HEK293 (cell line): Measurements from ENCODE around the gene KANSL1L.
A peak's percentile ranks its signal among the peaks of the same experiment; 100 is the strongest.

Experiments used
- CTCF ChIA-PET: fragments of 350-600 bp; formaldehyde crosslinking; extraction: SDS; loops from one replicate; lab custom pipeline; 2021; ENCODE audit warnings: antibody characterized with exemption; lab: Yijun Ruan, JAX
- POLR2A ChIA-PET: fragments of 300-600 bp; formaldehyde crosslinking; extraction: SDS; loops from one replicate; lab custom pipeline; 2020; ENCODE audit warnings: antibody characterized with exemption, inconsistent platforms; lab: Yijun Ruan, JAX
- H3K27ac ChIP-seq: fragments of 200-500 bp; sonication (Bioruptor generic); 2 replicates; pipeline ENCODE4 v1.5.1; 2014; ENCODE audit warnings: low read depth, low read length, control low read depth, inconsistent platforms; ENCODE audit errors: extremely low read depth
- H3K36me3 ChIP-seq, 2 experiments: fragments of 200-500 bp in 1 of 2; sonication (Bioruptor generic) in 1 of 2; 1 replicate in 1 of 2; 2 replicates in 1 of 2; pipeline ENCODE4 v1.5.1; 2014 to 2017; ENCODE audit warnings: inconsistent platforms in 2 of 2, low read length in 2 of 2; ENCODE audit not compliant: control insufficient read depth in 2 of 2, insufficient read depth in 1 of 2
- H3K4me1 ChIP-seq: fragments of 200-500 bp; sonication (Bioruptor generic); 2 replicates; pipeline ENCODE4 v1.5.1; 2014; ENCODE audit warnings: mild to moderate bottlenecking, low read length, inconsistent platforms; ENCODE audit not compliant: control insufficient read depth, insufficient read depth
- H3K4me3 ChIP-seq: 2 replicates; pipeline ENCODE4 v1.5.1; 2011; ENCODE audit warnings: low read depth, mild to moderate bottlenecking, control low read depth, low read length, moderate library complexity
- H3K9me3 ChIP-seq: fragments of 200-500 bp; sonication (Bioruptor generic); 2 replicates; pipeline ENCODE4 v1.5.1; 2014; ENCODE audit warnings: low read depth, low read length, inconsistent platforms; ENCODE audit not compliant: control insufficient read depth, insufficient read depth
- CTCF ChIP-seq: fragments of 450-650 bp; formaldehyde crosslinking; IDR thresholded peaks from 2 replicates; pipeline ENCODE4 v1.5.1; 2016; ENCODE audit warnings: missing biosample characterization, missing genetic modification characterization
- EGR2 ChIP-seq: fragments of 450-650 bp; formaldehyde crosslinking; IDR thresholded peaks from 2 replicates; pipeline ENCODE4 v1.5.1; 2016; ENCODE audit warnings: low read depth, missing biosample characterization, missing genetic modification characterization
- KLF9 ChIP-seq: fragments of 450-650 bp; formaldehyde crosslinking; IDR thresholded peaks from 2 replicates; pipeline ENCODE4 v1.5.1; 2016; ENCODE audit warnings: missing biosample characterization, missing genetic modification characterization, low read depth
- TCF7L2 ChIP-seq: IDR thresholded peaks from 2 replicates; pipeline ENCODE4 v1.6.1; 2011; ENCODE audit warnings: low read depth, mild to moderate bottlenecking, inconsistent platforms, low read length, moderate library complexity, borderline replicate concordance
- ZBTB48 ChIP-seq: fragments of 450-650 bp; formaldehyde crosslinking; IDR thresholded peaks from 2 replicates; pipeline ENCODE4 v1.5.1; 2016; ENCODE audit warnings: missing biosample characterization, missing genetic modification characterization
- ZFP41 ChIP-seq: fragments of 450-650 bp; formaldehyde crosslinking; IDR thresholded peaks from 2 replicates; pipeline ENCODE4 v1.5.1; 2016; ENCODE audit warnings: missing biosample characterization, missing genetic modification characterization, borderline replicate concordance
- ZNF132 ChIP-seq: fragments of 450-650 bp; formaldehyde crosslinking; IDR thresholded peaks from 2 replicates; pipeline ENCODE4 v1.5.1; 2017; ENCODE audit warnings: missing biosample characterization, missing genetic modification characterization, borderline replicate concordance
- ZNF302 ChIP-seq: fragments of 450-650 bp; formaldehyde crosslinking; IDR thresholded peaks from 2 replicates; pipeline ENCODE4 v1.5.1; 2016; ENCODE audit warnings: missing biosample characterization, missing genetic modification characterization, low read depth
- ZNF341 ChIP-seq: fragments of 450-650 bp; formaldehyde crosslinking; IDR thresholded peaks from 2 replicates; pipeline ENCODE4; 2016; ENCODE audit warnings: low read depth, missing biosample characterization, missing genetic modification characterization
- ZNF629 ChIP-seq: fragments of 450-650 bp; formaldehyde crosslinking; IDR thresholded peaks from 2 replicates; pipeline ENCODE4 v1.5.1; 2017; ENCODE audit warnings: missing biosample characterization, missing genetic modification characterization
- ZNF654 ChIP-seq: fragments of 450-650 bp; formaldehyde crosslinking; IDR thresholded peaks from 2 replicates; pipeline ENCODE4 v1.5.1; 2016; ENCODE audit warnings: low read depth, missing biosample characterization, missing genetic modification characterization
- ZNF701 ChIP-seq: fragments of 450-650 bp; formaldehyde crosslinking; IDR thresholded peaks from 2 replicates; pipeline ENCODE4 v1.5.1; 2016; ENCODE audit warnings: missing biosample characterization, missing genetic modification characterization
- ZNF704 ChIP-seq: fragments of 450-650 bp; formaldehyde crosslinking; IDR thresholded peaks from 2 replicates; pipeline ENCODE4 v1.5.1; 2016; ENCODE audit warnings: missing biosample characterization, missing genetic modification characterization
- TF ChIP-seq, protein P1 (sequence below): fragments of 450-650 bp; formaldehyde crosslinking; IDR thresholded peaks from 2 replicates; pipeline ENCODE4 v1.5.1; 2016; ENCODE audit warnings: missing biosample characterization, missing genetic modification characterization, borderline replicate concordance
- TF ChIP-seq, protein P2 (sequence below): fragments of 450-650 bp; formaldehyde crosslinking; IDR thresholded peaks from 2 replicates; pipeline ENCODE4 v1.5.1; 2017; ENCODE audit warnings: missing biosample characterization, missing genetic modification characterization

Gene KANSL1L

GRCh38 chr2:210086292-210086691 lies 84.9 kb downstream of the KANSL1L start:
- CTCF ChIA-PET, result no interaction called here
- Histone ChIP-seq H3K4me1 (no peaks in the 10 kb centered on the region), H3K4me3 (no peak overlapping the region), H3K36me3 (no peaks in the 10 kb centered on the region), H3K9me3 (no peaks in the 10 kb centered on the region), H3K27ac (no peak overlapping the region)
- POLR2A ChIA-PET, result no interaction called here
- TF ChIP-seq KLF9 (no peak), ZFP41 (tag by site-specific recombination) (no peak), ZNF341 (tag by site-specific recombination) (no peak), TCF7L2 (no peak), ZNF704 (tag by site-specific recombination) (no peak), ZNF302 (tag by site-specific recombination) (no peak), ZNF629 (tag by site-specific recombination) (no peak), ZNF701 (tag by site-specific recombination) (no peak), ZNF132 (tag by site-specific recombination) (no peak), EGR2 (tag by site-specific recombination) (no peak)
- TF ChIP-seq, protein P1, sequence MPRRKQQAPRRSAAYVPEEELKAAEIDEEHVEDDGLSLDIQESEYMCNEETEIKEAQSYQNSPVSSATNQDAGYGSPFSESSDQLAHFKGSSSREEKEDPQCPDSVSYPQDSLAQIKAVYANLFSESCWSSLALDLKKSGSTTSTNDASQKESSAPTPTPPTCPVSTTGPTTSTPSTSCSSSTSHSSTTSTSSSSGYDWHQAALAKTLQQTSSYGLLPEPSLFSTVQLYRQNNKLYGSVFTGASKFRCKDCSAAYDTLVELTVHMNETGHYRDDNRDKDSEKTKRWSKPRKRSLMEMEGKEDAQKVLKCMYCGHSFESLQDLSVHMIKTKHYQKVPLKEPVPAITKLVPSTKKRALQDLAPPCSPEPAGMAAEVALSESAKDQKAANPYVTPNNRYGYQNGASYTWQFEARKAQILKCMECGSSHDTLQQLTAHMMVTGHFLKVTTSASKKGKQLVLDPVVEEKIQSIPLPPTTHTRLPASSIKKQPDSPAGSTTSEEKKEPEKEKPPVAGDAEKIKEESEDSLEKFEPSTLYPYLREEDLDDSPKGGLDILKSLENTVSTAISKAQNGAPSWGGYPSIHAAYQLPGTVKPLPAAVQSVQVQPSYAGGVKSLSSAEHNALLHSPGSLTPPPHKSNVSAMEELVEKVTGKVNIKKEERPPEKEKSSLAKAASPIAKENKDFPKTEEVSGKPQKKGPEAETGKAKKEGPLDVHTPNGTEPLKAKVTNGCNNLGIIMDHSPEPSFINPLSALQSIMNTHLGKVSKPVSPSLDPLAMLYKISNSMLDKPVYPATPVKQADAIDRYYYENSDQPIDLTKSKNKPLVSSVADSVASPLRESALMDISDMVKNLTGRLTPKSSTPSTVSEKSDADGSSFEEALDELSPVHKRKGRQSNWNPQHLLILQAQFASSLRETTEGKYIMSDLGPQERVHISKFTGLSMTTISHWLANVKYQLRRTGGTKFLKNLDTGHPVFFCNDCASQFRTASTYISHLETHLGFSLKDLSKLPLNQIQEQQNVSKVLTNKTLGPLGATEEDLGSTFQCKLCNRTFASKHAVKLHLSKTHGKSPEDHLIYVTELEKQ, result no peak
- TF ChIP-seq, protein P2, sequence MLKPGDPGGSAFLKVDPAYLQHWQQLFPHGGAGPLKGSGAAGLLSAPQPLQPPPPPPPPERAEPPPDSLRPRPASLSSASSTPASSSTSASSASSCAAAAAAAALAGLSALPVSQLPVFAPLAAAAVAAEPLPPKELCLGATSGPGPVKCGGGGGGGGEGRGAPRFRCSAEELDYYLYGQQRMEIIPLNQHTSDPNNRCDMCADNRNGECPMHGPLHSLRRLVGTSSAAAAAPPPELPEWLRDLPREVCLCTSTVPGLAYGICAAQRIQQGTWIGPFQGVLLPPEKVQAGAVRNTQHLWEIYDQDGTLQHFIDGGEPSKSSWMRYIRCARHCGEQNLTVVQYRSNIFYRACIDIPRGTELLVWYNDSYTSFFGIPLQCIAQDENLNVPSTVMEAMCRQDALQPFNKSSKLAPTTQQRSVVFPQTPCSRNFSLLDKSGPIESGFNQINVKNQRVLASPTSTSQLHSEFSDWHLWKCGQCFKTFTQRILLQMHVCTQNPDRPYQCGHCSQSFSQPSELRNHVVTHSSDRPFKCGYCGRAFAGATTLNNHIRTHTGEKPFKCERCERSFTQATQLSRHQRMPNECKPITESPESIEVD (tag by site-specific recombination), result no peak

GRCh38 chr2:210072922-210073509 lies 98.2 kb downstream of the KANSL1L start:
- Histone ChIP-seq H3K27ac (no peak overlapping the region), H3K4me3 (no peak overlapping the region), H3K9me3 (no peaks in the 10 kb centered on the region), H3K36me3 (no peaks in the 10 kb centered on the region), H3K4me1 (no peaks in the 10 kb centered on the region)
- TF ChIP-seq CTCF (tag by site-specific recombination), result 0 out of 2 replicates have a peak, but pooled peaks have one; percentile 10
- peak; percentile 43 for TF ChIP-seq ZNF654
- no peak for TF ChIP-seq ZBTB48
- ChIA-PET CTCF (interaction anchor here (0.6 to 1.8 kb wide), 14 partner anchors 8 to 1450 kb away, joined by 3 to 5 read pairs (median 3); no protein-coding TSS in a partner anchor), POLR2A (no interaction called here)
